ENCODE results near the gene CHCT1.

GRCh38 chr17:60436676-60437075 is 14.4 kb downstream of the CHCT1 start:
- TF ChIP-seq POLR2AphosphoS5 (IDR thresholded peaks at IDR 0.05; ENCODE audit: insufficient read depth, low read depth, low read length) (no peak), POLR2A (IDR thresholded peaks at IDR 0.05; ENCODE audit: low read depth, low read length) (no peak), CTCF (IDR thresholded peaks at IDR 0.05; ENCODE audit: extremely low read depth in 1 of 2, insufficient read depth in 1 of 2, low read depth in 1 of 2, low read length in 2 of 2) (no peak), EZH2 (IDR thresholded peaks at IDR 0.05; ENCODE audit: borderline replicate concordance, low read depth, low read length, severe bottlenecking) (no peak), FOS (IDR thresholded peaks at IDR 0.05; ENCODE audit: borderline replicate concordance, insufficient read depth, low read length) (no peak)
